Myocyte (in vitro differentiated cells): ENCODE results near the gene ZNF212. TPM values are rescaled to one million over a fixed set of nuclear protein-coding genes. Genes with fewer than 3 reads are reported as not detected.

ENCODE experiments used
- total RNA-seq: library from RNA; depleted of rRNA; stranded (reverse); fragments of >200 nt; gene quantifications from 2 replicates; pipeline ENCODE4 v1.2.3, GENCODE V29; 2014

ZNF212 gene
- total RNA-seq, 1 donor from 2014 or later: 5.9 TPM

Other genes starting within 250 kb of the ZNF212 start
- gene PDIA4, start 211.1 kb upstream of the ZNF212 start, total RNA-seq: 193 and 411 TPM in 2 replicates
- 5.9 and 6.7 TPM in 2 replicates for gene ZNF786, start 148.9 kb upstream of the ZNF212 start, total RNA-seq
- gene ZNF425, start 113.3 kb upstream of the ZNF212 start, total RNA-seq: 3.6 and 6.7 TPM in 2 replicates
- 17.3 and 21.1 TPM in 2 replicates for gene ZNF398, start 92.2 kb upstream of the ZNF212 start, total RNA-seq
- 25.3 and 27.5 TPM in 2 replicates for gene ZNF282, start 44.1 kb upstream of the ZNF212 start, total RNA-seq
- 18.1 and 23.6 TPM in 2 replicates for gene ZNF783, start 22.5 kb downstream of the ZNF212 start, total RNA-seq
- gene ZNF777, start 221.4 kb downstream of the ZNF212 start, total RNA-seq: 13.9 and 14.5 TPM in 2 replicates